RWPE2 (cell line): ENCODE data around the gene TSPEAR.

Experiments used
- ATAC-seq: fragments of 200-7000 bp; cut with Tn5 transposase; 3 replicates; pipeline ENCODE4 v1.9.1; 2021; ENCODE audit warnings: low read depth
- DNase-seq: peaks from one replicate; pipeline ENCODE4 v3.0.0-alpha.2; 2020; ENCODE audit warnings: low spot score
- H3K27ac ChIP-seq: fragments of 450-650 bp; 2 replicates; pipeline ENCODE4 v1.5.1; 2017; ENCODE audit warnings: mild to moderate bottlenecking; ENCODE audit not compliant: poor library complexity, severe bottlenecking
- H3K27me3 ChIP-seq: fragments of 250-450 bp; sonication (Bioruptor Pico); 2 replicates; pipeline ENCODE4 v1.5.1; 2021; ENCODE audit warnings: mild to moderate bottlenecking, moderate library complexity; ENCODE audit not compliant: insufficient read depth, poor library complexity, severe bottlenecking
- H3K36me3 ChIP-seq: fragments of 250-450 bp; sonication (Bioruptor Pico); 2 replicates; pipeline ENCODE4 v1.5.1; 2020; ENCODE audit warnings: low read depth, mild to moderate bottlenecking, moderate library complexity
- H3K4me1 ChIP-seq: fragments of 250-450 bp; sonication (Bioruptor Pico); 2 replicates; pipeline ENCODE4 v1.5.1; 2021; ENCODE audit warnings: mild to moderate bottlenecking, moderate library complexity; ENCODE audit not compliant: insufficient read depth, poor library complexity, severe bottlenecking
- H3K4me3 ChIP-seq: fragments of 250-450 bp; sonication (Bioruptor Pico); 2 replicates; pipeline ENCODE4 v1.5.1; 2021; ENCODE audit warnings: mild to moderate bottlenecking, moderate library complexity; ENCODE audit not compliant: severe bottlenecking
- H3K9me3 ChIP-seq: fragments of 250-450 bp; sonication (Bioruptor Pico); 2 replicates; pipeline ENCODE4 v1.5.1; 2021; ENCODE audit warnings: mild to moderate bottlenecking, moderate library complexity; ENCODE audit not compliant: severe bottlenecking
- TF ChIP-seq, protein P1 (sequence below): fragments of 450-650 bp; IDR thresholded peaks from one replicate; pipeline ENCODE4 v1.5.1; 2017; ENCODE audit warnings: mild to moderate bottlenecking, moderate library complexity; ENCODE audit not compliant: poor library complexity, severe bottlenecking

TSPEAR gene

DNA sequence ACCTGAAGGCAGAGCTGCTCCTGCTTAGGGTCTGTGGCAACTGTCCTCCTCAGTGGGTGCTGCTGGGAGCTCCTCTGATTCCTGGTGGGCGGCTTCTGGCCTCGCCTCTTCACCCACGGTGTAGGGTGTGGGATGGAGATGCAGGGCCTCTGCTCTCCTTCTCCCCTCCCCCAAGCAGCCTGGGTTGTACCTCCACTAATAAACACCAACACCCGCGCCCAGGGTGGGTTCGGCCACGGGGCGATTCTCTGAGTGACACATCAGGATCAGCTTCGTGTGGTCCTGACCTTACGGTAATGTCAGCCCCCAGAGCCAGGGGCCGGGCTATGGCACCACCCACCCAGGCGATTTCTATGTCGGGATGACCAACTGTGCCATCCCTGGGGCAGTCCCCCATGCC is 195.0 kb downstream of the TSPEAR start:
- no peak overlapping the region for H3K4me3 ChIP-seq
- no peaks in the 10 kb centered on the region for H3K4me1 ChIP-seq
- H3K9me3 ChIP-seq: no peaks in the 10 kb centered on the region
- ATAC-seq: no peak
- H3K27ac ChIP-seq: no peak overlapping the region
- peak; percentile 49 for DNase-seq
- H3K27me3 ChIP-seq: no peaks in the 10 kb centered on the region
- no peaks in the 10 kb centered on the region for H3K36me3 ChIP-seq
- TF ChIP-seq, protein P1, sequence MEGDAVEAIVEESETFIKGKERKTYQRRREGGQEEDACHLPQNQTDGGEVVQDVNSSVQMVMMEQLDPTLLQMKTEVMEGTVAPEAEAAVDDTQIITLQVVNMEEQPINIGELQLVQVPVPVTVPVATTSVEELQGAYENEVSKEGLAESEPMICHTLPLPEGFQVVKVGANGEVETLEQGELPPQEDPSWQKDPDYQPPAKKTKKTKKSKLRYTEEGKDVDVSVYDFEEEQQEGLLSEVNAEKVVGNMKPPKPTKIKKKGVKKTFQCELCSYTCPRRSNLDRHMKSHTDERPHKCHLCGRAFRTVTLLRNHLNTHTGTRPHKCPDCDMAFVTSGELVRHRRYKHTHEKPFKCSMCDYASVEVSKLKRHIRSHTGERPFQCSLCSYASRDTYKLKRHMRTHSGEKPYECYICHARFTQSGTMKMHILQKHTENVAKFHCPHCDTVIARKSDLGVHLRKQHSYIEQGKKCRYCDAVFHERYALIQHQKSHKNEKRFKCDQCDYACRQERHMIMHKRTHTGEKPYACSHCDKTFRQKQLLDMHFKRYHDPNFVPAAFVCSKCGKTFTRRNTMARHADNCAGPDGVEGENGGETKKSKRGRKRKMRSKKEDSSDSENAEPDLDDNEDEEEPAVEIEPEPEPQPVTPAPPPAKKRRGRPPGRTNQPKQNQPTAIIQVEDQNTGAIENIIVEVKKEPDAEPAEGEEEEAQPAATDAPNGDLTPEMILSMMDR: no peak

DNA sequence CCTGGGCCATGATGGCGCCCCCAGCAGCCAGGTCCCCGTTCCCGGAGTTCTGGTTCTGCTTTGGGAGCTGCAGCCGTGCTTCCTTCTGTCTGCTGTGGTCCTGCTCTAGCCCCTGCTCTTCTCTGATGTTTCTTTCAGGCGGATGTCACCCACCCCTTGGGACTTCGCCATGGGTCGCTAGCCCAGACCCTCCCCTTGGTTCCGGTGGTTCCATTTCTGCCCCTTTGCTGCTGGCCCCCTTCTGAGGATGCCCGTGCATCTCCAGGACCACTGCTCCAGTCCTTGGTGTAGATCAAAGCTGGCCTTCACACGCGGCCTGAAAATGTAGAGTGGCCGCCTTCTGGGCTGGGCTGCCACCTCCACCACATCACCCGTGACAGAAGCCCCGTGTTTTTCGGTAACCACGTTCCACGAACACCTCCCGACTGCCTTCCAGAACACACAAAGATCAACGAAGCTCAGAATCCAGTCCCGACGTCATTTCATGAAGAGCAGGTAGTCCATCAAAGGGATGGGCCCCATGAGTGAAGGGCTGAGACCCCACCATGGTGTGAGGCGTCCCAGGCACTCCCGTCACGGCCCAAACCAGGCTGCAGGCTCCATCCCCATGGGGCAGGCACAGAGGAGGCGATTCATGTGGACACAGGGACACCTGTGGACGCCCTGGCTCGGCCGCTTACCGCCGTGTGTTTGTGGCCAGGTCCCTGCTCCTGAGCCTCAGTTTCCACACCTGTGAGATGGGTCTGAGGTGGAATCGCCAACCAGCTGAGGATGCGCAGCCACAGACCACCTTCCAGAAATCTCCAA is 195.8 kb downstream of the TSPEAR start:
- Histone ChIP-seq H3K4me1 (no peaks in the 10 kb centered on the region), H3K27me3 (no peaks in the 10 kb centered on the region), H3K4me3 (no peak overlapping the region), H3K9me3 (no peaks in the 10 kb centered on the region), H3K36me3 (no peaks in the 10 kb centered on the region), H3K27ac (no peak overlapping the region)
- TF ChIP-seq, protein P1: no peak
- peak; percentile 49 for DNase-seq
- ATAC-seq: no peak

DNA sequence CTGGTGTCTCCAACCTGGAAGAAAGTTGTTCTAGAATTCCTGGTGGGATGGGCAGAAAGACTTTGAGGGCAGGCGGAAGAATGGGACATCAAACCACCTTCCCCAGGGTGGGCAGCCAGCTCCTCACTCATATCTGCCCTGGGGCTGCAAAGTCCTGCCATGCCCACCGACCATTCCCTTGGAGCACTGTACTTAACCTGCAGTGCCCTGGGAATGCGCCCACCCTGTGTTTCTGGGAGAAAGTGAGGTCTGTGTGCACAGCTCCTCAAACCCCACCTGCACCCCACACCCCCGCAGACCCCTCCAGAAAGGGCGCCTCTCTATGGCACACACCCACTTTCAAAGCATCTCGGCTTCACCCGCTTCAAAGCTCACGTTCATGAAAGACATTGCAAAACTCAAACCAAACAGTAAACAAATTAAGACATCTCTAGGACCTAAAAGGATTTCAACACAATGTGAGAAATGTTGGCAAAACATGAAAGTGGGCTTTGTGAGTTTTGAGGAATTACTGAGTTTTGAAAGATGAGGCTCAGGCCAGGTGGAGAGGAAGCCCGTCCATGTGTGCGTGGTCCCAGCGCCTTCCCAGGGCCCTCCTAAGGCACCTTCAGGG is 196.5 kb downstream of the TSPEAR start:
- no peaks in the 10 kb centered on the region for H3K4me1 ChIP-seq
- no peaks in the 10 kb centered on the region for H3K27me3 ChIP-seq
- H3K36me3 ChIP-seq: no peaks in the 10 kb centered on the region
- TF ChIP-seq, protein P1: no peak
- H3K27ac ChIP-seq: no peak overlapping the region
- no peak for DNase-seq
- H3K9me3 ChIP-seq: no peaks in the 10 kb centered on the region
- no peak for ATAC-seq
- no peak overlapping the region for H3K4me3 ChIP-seq

DNA sequence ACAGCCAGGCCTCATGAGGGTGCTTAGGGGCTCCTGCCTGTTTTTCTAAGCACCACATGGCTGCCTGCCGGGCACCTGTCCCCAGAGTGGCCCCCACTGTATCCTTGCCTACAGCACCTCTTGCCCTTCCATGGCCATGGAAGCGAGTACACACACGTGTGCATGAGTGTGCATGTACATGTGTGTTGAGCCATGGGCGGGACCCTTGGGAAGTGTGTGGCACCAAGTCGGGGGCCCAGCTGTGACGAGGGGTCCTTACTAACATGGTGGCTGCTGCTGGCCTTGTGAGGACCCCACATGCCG is 197.2 kb downstream of the TSPEAR start:
- no peak overlapping the region for H3K27ac ChIP-seq
- no peaks in the 10 kb centered on the region for H3K27me3 ChIP-seq
- no peaks in the 10 kb centered on the region for H3K9me3 ChIP-seq
- TF ChIP-seq, protein P1: no peak
- ATAC-seq: no peak
- H3K4me3 ChIP-seq: no peak overlapping the region
- H3K36me3 ChIP-seq: no peaks in the 10 kb centered on the region
- no peak for DNase-seq
- H3K4me1 ChIP-seq: no peaks in the 10 kb centered on the region
